KG1 (cell line): ENCODE measurements around the gene DHX38.

Experiments
- DNase-seq: peaks from one replicate; lab custom pipeline; 2025; lab: John Stamatoyannopoulos, UW

Gene DHX38

DNA sequence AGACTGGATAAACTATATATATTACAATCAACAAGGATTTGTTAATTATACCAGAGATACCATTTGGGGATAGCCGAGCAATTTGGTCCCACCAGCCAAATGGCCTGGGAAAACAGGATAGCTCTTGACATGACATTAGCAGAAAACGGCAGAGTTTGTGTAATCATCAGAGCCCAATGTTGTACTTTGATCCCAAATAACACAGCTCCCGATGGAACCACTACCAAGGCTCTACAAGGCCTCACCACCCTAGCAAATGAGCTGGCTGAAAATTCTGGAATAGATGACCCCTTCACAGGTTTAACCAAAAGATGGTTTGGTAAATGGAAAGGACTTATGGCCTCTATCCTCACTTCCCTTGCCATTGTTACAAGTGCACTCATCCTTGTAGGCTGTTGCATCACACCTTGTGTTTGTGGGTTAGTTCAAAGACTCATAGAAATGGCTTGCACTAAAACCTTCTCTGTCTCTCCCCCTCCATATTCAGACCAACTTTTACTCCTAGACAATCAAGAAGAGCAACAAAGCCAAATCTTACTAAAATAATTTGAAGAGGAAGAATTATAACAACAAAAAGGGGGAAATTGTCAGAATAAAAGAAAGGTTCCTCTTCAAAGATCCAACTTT, 9.8 kb upstream of the DHX38 start:
- DNase-seq, result no peak

DNA sequence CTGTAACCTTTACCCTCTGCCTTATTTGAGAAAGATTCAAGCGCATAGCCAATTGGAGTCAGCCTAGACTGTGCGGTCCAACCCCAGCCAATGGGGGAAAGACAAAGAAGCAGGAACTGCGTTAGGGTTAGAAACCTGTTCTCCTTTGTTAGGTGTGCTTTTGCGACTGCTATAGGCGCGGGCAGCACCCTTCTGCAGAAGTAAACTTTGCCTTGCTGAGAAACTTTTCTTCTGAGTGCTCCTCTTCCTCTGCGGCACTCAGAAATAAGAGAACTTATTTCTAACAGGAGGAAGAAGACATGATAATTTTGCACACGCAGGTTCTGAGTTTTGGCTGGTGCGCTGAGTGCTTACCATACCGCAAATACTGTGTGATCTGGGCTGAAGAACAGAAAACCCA, 9.2 kb upstream of the DHX38 start:
- DNase-seq, result no peak

DNA sequence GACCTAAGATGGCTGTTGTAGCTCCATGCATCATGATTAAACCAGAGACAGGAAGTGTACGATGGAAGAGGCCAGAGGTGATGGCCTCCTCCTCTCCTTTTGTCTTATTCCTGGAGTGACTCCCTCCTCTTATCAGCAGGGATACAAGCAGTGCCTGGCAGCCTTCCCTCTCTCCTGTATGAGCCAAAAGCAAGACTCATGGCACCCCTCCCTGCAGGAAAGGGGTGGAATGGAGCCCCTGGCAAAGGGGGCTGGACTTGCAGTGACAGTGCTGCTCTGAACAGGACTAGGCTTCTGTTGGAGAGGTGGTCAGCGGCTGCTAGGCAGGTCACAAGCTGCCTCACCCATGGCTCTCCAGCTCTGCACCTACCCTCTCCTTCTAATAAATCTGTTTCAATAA, 8.6 kb upstream of the DHX38 start:
- no peak for DNase-seq

DNA sequence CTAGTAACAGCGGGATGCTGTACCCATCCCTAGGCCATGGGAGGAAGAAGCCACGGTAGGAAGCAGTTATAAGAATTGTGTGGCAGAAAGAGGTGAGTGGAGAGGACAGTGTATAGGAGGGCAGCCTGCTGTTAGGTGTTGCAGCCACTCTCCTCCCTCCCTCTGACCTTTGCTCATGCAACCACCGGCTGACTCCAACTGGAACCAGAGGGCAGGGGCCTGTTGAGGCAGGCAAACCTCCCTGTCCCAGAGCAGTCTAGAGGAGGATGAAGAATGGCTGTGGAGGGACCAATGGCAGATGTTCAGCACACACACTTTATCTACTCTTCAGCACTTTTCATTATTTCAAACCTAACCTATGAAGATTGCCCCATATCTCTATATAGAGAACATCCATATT, 2.4 kb upstream of the DHX38 start:
- no peak for DNase-seq

DNA sequence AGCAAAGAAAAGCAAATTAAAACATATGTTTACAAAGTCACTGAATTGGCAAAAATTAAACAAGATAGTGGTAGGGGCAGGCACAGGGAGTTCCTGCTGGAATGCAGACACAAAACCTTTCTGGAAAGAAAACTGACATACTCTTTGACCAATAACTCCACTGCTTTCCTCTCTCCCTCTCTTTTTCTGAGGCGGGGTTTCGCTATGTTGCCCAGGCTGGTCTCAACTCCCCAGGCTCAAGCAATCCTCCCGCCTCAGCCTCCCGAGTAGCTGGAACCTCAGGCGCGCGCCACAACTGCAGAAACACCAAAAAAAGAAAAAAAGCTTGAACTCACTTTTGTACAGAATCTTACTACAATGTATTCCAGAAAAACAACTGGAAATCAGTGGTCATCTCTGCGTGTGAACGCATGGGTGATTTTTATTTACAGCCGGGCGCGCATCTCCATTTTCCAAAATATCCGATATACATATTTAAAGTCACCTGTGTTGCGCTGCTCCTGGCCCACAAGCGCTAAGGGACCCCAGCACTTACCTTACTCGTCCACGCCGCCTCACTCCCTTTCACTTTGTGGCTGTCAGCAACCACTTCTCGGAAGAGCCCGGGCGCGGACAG, 707 bp upstream of the DHX38 start:
- no peak for DNase-seq

DNA sequence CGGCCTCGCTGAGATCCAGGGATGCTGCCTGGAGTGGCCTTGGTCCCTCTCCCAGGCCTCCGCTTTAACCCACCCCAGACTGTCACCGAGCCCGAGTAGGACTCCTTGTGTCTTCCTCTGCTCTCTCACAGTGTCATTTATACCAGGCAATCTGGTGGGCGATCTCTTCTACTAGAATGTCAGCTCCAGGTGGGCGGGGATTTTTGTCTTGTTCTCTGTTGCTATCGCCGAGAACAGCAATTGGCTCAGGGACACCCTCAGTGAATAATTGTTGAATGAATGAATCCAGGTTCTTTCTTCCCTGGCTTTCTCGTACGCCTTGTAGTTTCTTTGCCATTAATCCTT, 591 bp downstream of the DHX38 start:
- DNase-seq, result no peak

DNA sequence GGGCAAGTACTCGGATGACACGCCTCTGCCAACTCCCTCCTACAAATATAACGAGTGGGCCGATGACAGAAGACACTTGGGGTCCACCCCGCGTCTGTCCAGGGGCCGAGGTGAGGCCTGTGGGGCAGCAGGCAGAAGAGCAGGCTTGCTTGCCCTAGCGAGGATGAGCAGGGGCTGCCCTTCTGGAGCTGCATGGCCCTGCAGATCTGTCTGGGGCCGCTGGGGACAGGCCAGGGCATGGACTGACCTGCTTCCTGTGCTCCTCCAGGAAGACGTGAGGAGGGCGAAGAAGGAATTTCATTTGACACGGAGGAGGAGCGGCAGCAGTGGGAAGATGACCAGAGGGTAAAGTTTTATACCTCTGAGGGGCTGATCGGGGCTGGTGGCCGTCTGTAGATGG, 5.3 kb downstream of the DHX38 start:
- DNase-seq, result no peak

DNA sequence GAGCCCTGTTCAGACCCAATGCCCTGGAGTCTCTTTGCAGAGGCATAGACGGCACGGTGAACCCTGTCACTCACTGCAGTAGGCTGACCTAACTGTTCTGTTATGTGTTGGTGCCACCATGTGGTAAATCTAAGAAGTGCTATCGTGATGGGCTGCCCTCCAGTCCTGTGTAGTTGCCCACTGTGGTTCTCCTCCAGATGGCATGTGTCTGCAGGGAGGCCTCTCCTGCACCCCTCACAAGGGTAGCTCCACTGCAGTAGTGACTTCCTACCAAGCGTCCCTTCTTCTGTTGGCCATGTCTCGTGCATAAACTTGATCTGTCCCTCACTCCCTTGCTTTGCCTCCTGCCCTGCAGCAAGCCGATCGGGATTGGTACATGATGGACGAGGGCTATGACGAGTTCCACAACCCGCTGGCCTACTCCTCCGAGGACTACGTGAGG, 5.8 kb downstream of the DHX38 start:
- DNase-seq, result peak; percentile 32

DNA sequence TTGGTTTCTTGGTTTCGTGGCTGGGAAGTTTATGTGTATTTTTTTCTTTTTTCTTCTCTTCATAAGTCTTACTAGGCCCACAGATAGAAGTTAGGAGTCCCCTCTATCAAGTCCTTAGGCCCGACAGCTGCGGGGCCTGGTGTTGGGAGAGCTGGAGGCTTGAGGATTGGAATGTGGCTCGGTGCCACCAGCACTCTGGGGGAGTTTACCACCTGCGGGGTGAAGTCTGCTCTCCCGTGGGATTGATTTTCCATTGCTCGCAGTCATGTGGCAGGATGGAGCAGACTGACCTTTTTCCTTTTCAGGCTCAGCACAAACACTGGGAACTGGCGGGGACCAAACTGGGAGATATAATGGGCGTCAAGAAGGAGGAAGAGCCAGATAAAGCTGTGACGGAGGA, 7.5 kb downstream of the DHX38 start:
- no peak for DNase-seq

DNA sequence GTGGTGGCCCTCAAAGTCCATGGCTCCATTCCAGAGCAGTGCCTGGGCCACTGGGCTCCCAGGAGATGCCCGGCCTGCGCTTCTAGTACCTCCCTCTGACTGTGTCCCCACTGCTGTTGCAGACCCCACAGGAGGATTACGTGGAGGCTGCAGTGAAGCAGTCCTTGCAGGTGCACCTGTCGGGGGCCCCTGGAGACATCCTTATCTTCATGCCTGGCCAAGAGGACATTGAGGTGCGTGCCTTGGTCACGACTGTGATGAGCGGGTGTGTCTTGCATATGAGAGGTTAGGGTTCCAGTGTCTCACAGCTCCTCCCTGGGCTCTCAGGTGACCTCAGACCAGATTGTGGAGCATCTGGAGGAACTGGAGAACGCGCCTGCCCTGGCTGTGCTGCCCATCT, 11.3 kb downstream of the DHX38 start:
- DNase-seq, result no peak

DNA sequence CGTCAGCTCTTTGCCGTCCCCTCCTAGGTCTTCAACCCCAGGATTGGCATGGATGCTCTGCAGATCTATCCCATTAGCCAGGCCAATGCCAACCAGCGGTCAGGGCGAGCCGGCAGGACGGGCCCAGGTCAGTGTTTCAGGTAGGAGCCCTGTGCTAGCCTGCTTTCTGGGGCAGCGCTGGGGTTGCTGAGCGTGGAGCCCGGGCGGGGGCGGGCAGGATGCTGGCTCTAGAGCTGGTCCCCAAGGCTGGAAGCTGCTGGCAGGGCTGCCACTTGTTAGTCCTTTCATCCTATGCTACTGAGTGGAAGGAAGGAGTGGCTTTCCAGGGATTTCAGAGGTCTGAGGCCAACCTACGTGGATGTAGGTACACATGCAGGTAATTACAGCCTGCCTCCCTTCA, 12.3 kb downstream of the DHX38 start:
- no peak for DNase-seq

DNA sequence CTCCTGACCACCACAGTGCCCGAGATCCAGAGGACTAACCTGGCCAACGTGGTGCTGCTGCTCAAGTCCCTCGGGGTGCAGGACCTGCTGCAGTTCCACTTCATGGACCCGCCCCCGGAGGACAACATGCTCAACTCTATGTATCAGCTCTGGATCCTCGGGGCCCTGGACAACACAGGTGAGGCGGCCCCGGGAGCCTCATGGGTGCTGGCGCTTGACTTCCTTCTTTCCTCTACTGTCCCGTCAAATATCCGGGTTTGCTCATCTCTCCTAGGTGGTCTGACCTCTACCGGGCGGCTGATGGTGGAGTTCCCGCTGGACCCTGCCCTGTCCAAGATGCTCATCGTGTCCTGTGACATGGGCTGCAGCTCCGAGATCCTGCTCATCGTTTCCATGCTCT, 13.7 kb downstream of the DHX38 start:
- no peak for DNase-seq

DNA sequence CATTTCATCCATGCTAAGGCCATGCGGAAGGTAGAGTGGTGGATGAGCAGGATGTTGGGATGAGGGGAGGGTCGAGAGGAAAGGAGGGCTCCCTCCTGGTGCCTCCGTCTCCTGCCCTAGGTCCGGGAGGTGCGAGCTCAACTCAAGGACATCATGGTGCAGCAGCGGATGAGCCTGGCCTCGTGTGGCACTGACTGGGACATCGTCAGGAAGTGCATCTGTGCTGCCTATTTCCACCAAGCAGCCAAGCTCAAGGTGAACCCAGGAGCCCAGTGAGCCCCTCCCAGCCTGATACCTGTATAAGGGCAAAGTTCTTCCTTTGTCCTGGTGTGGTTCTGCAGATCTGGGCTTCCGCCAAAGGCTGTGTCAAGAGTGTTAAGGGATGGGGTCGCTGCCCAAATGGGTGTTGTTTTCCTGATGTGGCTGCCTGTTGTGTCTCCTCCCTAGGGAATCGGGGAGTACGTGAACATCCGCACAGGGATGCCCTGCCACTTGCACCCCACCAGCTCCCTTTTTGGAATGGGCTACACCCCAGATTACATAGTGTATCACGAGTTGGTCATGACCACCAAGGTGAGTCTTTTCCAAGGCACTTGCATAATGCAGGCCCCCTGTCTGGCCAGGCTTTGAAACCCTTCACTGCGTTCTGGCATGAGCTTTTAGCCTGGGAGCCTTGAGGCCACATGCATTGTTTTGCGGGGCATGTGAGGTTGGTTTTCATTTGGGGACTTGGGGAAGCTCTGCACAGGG, 14.9 kb downstream of the DHX38 start:
- DNase-seq, result no peak

DNA sequence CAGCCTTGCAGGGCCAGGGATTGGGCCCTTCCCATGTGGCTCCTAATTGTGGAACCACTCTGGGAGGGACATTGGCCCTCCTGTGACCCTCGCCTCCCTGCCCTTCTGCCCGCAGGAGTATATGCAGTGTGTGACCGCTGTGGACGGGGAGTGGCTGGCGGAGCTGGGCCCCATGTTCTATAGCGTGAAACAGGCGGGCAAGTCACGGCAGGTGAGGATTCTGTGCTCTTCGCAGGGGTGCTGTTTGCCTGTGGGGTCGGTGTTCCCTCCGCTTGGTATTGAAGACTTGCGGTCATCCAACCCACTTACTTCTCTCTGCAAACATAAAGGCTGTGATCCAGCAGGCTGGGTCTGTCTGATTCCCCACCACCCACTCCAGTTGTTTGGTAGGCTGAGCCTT, 15.7 kb downstream of the DHX38 start:
- no peak for DNase-seq

DNA sequence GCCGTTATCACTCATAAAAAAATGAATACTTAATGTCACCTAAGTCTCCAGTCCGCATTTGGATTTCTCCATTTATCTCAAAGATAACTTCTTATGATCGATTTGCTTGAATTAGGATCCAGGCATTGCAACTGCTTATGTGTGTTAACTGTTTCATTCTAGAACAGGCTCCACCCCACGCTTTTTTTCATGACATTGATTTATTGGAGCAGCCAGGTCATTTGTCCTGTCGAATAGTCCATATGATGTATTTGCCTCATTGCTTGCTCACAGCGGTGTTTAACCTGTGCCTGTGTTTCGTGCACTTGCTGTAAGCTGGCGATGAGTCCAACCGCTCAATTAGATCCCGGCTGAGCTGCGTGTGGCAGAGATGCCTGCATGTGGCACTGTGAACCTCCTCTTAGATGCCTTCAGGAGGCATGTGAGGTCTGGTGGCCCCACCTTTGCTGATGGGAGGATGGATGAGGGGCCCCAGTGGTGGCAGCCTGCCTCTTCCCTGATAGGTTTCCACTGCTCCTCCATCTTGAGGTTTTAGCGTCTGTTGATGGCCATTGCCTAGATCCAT, 16.4 kb downstream of the DHX38 start:
- no peak for DNase-seq

DNA sequence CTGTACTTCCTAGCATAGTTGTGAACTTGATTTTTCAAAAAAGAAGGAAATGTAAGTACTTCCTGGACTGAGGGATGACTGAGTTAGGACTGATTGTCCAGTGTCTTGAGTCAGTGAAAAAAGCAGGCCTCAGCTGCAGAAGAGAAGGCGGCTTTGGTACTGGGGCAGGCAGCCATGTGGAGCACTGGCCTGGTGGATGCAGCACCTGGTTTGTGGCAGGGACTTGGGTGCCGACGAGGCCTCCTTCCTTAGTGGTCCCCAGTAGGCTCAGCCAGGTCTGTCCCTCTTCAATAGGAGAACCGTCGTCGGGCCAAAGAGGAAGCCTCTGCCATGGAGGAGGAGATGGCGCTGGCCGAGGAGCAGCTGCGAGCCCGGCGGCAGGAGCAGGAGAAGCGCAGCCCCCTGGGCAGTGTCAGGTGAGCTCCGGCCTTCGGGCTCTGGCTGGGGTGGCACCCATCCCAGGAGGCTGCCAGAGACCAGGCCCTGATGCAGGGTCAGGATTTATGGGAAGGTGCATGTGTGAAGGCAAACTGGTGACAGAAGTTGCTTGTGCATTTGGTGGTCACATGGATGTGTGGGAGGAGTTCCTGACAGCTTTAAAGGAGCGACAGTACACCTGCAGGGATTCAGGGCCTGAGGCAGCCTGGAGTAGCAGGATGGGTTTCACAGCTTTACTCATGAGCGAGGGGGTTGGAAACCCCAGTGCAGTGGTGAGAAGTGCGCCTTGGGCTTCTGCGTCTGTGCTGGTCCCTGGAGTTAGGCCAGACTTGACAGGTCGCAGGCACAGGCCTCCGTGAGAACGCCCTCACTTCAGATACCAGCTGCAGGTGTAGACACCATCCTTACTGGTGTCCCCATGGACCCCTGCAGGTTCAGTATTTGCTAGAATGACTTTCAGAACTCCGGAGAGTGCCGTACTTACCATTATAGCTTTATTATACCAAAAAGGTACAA, 17.3 kb downstream of the DHX38 start:
- no peak for DNase-seq

DNA sequence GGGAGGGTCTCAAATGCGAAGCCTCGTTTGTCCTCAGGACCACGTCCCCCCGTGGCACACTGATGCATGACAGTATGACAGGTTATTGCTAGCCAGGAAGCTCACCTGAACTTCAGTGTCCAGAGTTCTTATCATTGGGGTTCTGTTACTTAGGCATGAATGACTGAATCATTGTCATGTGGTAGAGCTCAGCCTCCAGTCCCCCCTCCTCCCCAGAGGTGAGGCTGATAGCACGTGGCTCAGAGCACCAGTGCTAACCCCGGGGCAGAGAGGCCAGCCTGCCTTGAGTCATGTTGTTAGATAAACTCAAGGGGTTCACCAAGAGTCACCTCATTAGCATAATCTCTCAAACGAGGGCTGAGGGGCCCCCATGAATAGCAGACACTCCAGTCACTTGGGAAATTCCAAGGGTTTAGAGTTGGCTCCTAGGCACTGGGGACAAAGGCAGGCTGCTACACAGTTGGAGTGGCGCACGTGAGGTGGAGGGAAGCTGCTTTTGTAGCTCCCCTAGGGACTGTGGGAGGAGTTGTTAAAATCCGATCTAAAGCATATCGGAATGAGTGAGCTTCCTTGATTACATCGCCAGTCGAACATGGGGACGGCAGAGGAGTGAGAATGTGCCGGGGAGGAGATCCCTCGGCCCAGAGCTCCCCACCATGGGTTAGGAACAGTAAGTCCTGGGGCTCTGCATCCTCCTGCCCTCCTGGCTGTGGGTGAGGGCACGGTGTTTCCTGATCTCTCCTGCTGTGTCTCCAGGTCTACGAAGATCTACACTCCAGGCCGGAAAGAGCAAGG, 18.2 kb downstream of the DHX38 start:
- no peak for DNase-seq

DNA sequence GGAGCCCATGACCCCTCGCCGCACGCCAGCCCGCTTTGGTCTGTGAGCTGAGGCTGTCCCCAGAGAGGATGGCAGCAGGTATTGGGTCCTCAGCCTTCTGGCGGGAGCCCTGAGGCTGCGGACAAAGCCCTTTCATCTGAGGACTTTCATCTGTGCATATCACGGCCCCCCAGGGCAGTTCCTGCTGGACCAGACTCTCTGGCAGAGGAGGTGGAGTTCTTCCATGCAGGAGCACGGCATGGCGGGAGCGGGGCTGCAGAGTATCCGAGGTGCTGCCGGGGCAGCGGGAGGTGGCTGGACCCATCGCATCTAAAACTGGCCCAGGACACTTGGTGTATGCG, 18.8 kb downstream of the DHX38 start:
- DNase-seq, result no peak

DNA sequence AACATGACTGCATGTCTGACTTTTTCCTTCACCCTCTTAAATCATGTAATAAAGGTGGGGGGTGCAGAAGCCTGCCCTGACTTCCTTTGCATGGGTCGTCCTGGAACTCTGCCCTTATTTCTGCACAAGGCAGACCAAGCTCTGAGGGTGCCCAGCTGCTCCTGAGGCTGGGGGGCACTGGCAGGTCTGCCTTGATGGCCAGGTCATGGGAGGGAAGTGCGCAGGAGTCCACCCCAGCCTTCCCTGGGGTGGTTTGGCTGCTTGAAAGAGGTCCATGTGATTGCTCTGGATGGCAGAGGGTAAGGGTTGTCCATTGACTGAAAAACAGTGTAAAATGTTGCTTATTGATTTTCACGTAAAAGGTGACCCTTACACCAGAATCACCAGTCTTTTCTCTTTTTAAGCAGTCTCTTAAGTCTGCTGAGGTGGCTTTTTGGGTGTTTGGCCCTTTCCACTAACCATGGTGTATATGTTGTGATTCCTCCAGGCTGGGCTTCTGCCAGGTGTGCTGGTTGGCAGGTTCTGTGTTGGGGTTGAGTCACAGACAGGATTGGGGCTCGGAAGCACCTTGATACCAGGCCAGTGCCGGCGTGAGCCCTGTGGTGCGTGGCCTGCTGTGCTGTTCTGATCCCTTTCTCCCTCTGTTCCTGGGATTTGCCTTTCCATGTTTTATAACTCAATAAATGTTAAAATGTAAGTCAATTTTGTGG, 19.4 kb downstream of the DHX38 start:
- DNase-seq, result no peak

DNA sequence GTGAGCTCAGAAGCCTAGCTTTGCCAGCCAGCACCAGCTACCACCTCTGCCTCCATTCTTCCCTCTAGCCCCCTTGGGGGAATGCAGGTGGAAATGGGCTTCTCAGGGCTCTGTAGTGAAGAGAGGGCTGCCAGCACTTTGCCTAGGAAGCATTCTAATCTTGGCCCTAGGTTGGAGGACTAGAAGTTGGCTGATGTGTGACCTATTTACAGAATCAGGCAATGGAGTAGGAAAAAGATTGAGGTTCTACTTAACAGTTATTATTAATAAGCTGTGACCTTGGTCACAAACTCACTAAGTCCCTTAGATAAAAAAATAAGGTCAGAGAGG, 19.9 kb downstream of the DHX38 start:
- DNase-seq, result no peak

DNA sequence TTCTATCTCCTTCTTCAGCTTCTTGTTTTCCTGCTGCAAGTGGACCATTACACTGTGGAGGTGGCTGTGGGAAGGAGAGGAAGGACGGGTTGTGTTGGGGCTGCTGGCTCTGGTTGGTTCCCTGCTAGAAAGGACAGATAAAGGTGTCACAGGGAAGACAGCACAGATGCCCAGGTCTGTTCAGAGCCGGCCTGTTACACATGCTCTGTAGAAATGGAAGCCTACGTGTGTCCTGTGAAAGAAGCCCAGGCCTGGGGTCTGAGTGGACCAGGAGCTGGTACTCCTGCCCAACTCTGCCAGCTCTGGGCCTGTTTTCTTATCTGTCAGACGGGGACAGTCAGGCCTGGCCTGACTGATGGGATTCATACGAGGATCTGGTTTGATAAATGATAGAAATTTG, 26.4 kb downstream of the DHX38 start:
- DNase-seq, result no peak
